Thyroid gland (tissue), 4 donors: ENCODE results near the gene LIN28A.

Experiments used
- POLR2A ChIP-seq, 2 donors: fragments of 450-650 bp; IDR thresholded peaks; one replicate each; pipeline ENCODE4 v1.6.1; 2017; ENCODE audit warnings: antibody characterized with exemption in 2 of 2, mild to moderate bottlenecking in 2 of 2, moderate library complexity in 1 of 2
- TF ChIP-seq, protein P1 (sequence below), 6 experiments: fragments of 200-600 bp in 3 of 6; fragments of 450-650 bp in 3 of 6; sonication (generic) in 3 of 6; IDR thresholded peaks; one replicate each; pipeline ENCODE4 v1.5.1; 2016 to 2019; ENCODE audit warnings: antibody characterized with exemption in 6 of 6, mild to moderate bottlenecking in 2 of 6, inconsistent platforms in 1 of 6, moderate library complexity in 1 of 6

DNA sequence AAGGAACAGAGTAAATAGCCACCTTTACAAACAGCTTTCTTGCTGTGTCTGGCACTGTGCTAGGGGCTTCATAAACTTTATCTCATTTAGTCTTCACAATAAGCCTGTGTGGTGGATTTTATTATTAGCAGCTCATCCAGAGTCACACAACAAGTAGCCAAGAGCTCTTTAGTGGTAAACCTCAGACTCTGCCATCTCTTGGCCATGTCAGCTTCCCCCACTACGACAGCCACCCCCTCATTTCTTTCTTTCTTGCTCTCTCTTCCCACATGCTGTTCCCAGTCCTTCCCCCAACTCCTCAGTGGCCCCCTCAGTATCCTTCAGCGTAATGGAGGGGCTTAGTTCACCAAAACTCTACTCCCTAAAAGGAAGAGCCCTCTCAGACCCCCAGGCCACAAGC, 36.8 kb upstream of the LIN28A start:
- TF ChIP-seq, protein P1, sequence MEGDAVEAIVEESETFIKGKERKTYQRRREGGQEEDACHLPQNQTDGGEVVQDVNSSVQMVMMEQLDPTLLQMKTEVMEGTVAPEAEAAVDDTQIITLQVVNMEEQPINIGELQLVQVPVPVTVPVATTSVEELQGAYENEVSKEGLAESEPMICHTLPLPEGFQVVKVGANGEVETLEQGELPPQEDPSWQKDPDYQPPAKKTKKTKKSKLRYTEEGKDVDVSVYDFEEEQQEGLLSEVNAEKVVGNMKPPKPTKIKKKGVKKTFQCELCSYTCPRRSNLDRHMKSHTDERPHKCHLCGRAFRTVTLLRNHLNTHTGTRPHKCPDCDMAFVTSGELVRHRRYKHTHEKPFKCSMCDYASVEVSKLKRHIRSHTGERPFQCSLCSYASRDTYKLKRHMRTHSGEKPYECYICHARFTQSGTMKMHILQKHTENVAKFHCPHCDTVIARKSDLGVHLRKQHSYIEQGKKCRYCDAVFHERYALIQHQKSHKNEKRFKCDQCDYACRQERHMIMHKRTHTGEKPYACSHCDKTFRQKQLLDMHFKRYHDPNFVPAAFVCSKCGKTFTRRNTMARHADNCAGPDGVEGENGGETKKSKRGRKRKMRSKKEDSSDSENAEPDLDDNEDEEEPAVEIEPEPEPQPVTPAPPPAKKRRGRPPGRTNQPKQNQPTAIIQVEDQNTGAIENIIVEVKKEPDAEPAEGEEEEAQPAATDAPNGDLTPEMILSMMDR (IDR thresholded peaks at IDR 0.05): no peak
- TF ChIP-seq POLR2A (IDR thresholded peaks at IDR 0.05): no peak
